Transverse colon (tissue), 4 donors: Measurements from ENCODE around the gene GPT2. TPM values are rescaled to one million over a fixed set of nuclear protein-coding genes. Genes with fewer than 3 reads are reported as not detected.

Experiments used
- DNase-seq: peaks from one replicate; pipeline ENCODE4 v3.0.0-alpha.2; 2019
- H3K27ac ChIP-seq, 4 donors: fragments of 200-600 bp; sonication (generic); 2 replicates each; pipeline ENCODE4 v1.5.1; 2016 to 2018; ENCODE audit warnings: inconsistent platforms in 4 of 4
- H3K27me3 ChIP-seq: fragments of 200-600 bp; sonication (generic); 2 replicates; pipeline ENCODE4 v1.5.1; 2017; ENCODE audit warnings: inconsistent platforms
- H3K36me3 ChIP-seq, 4 donors: fragments of 200-600 bp; sonication (generic); 2 replicates each; pipeline ENCODE4 v1.5.1; 2017 to 2019; ENCODE audit warnings: inconsistent platforms in 4 of 4
- H3K4me1 ChIP-seq, 4 donors: fragments of 200-600 bp; sonication (generic); 2 replicates each; pipeline ENCODE4 v1.5.1; 2017 to 2020; ENCODE audit warnings: inconsistent platforms in 4 of 4
- H3K4me3 ChIP-seq, 4 donors: fragments of 200-600 bp; sonication (generic); 1 replicate in 1 of 4; 2 replicates in 3 of 4; pipeline versions ENCODE4 v1.5.1 to v1.6.1; 2017 to 2019; ENCODE audit warnings: inconsistent platforms in 4 of 4
- H3K9me3 ChIP-seq, 2 donors: fragments of 200-600 bp; sonication (generic); 2 replicates each; pipeline ENCODE4 v1.5.1; 2017 to 2019; ENCODE audit warnings: inconsistent platforms in 2 of 2
- CTCF ChIP-seq, 5 experiments: fragments of 200-600 bp in 3 of 5; fragments of 450-650 bp in 2 of 5; sonication (generic) in 3 of 5; IDR thresholded peaks; 1 replicate in 2 of 5; 2 replicates in 3 of 5; pipeline ENCODE4 v1.5.1; 2016 to 2017; ENCODE audit warnings: antibody characterized with exemption in 5 of 5, inconsistent platforms in 3 of 5, mild to moderate bottlenecking in 2 of 5, moderate library complexity in 1 of 5
- EP300 ChIP-seq: sonication (generic); formaldehyde crosslinking; IDR thresholded peaks from one replicate; pipeline ENCODE4 v1.6.1; 2017; ENCODE audit warnings: antibody characterized with exemption, low read depth
- POLR2A ChIP-seq: fragments of 450-650 bp; IDR thresholded peaks from one replicate; pipeline ENCODE4 v1.6.1; 2016; ENCODE audit warnings: antibody characterized with exemption, mild to moderate bottlenecking, moderate library complexity
- POLR2AphosphoS5 ChIP-seq, 3 donors: sonication (generic); formaldehyde crosslinking; IDR thresholded peaks; one replicate each; pipeline ENCODE4 v1.6.1; 2016; ENCODE audit warnings: antibody characterized with exemption in 3 of 3
- WGBS, 2 donors: methylation state at CpG; one replicate each; pipeline ENCODE4 v1.1.5; 2018; ENCODE audit warnings: low coverage in 1 of 2; 5-methylcytosine and 5-hydroxymethylcytosine counted together
- in situ Hi-C, 4 donors: fragments of 200-750 bp; cut with MboI; loops; one replicate each; pipeline versions ENCODE4 v1.15.0 to v1.15.1; 2017; ENCODE audit warnings: low sequenced_read_pairs in 3 of 4, low pct_ligation_motif_present in 1 of 4, low pct_unique_long_range_greater_than_20kb in 1 of 4
- intact Hi-C: fragments of 100-400 bp; cut with DNase I; formaldehyde crosslinking; loops from one replicate; pipeline ENCODE4 v1.15.1; 2023; ENCODE audit warnings: low total_unique reads
- total RNA-seq, 4 donors: library from RNA; depleted of rRNA; stranded (reverse); fragments of >200 nt; gene quantifications; one replicate each; pipeline ENCODE4 v1.1.0, GENCODE V29; 2016

GPT2 gene
- total RNA-seq, 4 donors from 2014 or later = 10.9 to 29.5 (median 16.9) TPM

- in situ Hi-C loops (no loop called here), intact Hi-C loops (no loop called here)
- WGBS, 2 donors = 89% methylated on average over 8 of the region's 8 CpGs; no CpG with 5 or more reads in 1 of the 2 donors
- no peak for DNase-seq
- no peaks in the 10 kb centered on the region for H3K27me3 ChIP-seq
- TF ChIP-seq CTCF (IDR thresholded peaks at IDR 0.05) (no peak), POLR2AphosphoS5 (IDR thresholded peaks at IDR 0.05) (no peak), POLR2A (no peak), EP300 (no peak)
- H3K4me3 ChIP-seq = no peak overlapping the region
- H3K27ac ChIP-seq = no peak overlapping the region
- H3K4me1 ChIP-seq = peaks cover 0 to 20% (median 16%) of the 10 kb centered on the region in 4 donors
- H3K36me3 ChIP-seq = no peaks in the 10 kb centered on the region
- H3K9me3 ChIP-seq = no peaks in the 10 kb centered on the region
These were observed 17.5 kb downstream of the GPT2 start for GRCh38 chr16:46901709-46902108.

- Histone ChIP-seq H3K27ac (peak overlapping the region; percentile 61 to 78 (median 72)), H3K9me3 (no peaks in the 10 kb centered on the region), H3K27me3 (no peaks in the 10 kb centered on the region), H3K36me3 (no peaks in the 10 kb centered on the region), H3K4me1 (peaks cover 0 to 20% (median 16%) of the 10 kb centered on the region in 4 donors), H3K4me3 (no peak overlapping the region)
- WGBS, 2 donors = 56 to 57% methylated on average over 4 to 5 of the region's 5 CpGs
- intact Hi-C loops (no loop called here), in situ Hi-C loops (no loop called here)
- DNase-seq = peak; percentile 74
- TF ChIP-seq POLR2AphosphoS5 (IDR thresholded peaks at IDR 0.05) = no peak
- TF ChIP-seq EP300 = no peak
- TF ChIP-seq CTCF (IDR thresholded peaks at IDR 0.05) = no peak
These were observed 19.2 kb downstream of the GPT2 start for GRCh38 chr16:46903255-46903905.

- H3K27ac ChIP-seq = peak overlapping the region; percentile 61 to 78 (median 72)
- peaks cover 0 to 20% (median 16%) of the 10 kb centered on the region in 4 donors for H3K4me1 ChIP-seq
- in situ Hi-C loops = no loop called here
- WGBS, 2 donors = 77 to 84% methylated on average over 3 of the region's 3 CpGs
- H3K9me3 ChIP-seq = no peaks in the 10 kb centered on the region
- no peaks in the 10 kb centered on the region for H3K27me3 ChIP-seq
- H3K36me3 ChIP-seq = no peaks in the 10 kb centered on the region
- no peak overlapping the region for H3K4me3 ChIP-seq
- intact Hi-C loops = no loop called here
- DNase-seq = no peak
- TF ChIP-seq CTCF (IDR thresholded peaks at IDR 0.05) (no peak), POLR2A (no peak), EP300 (no peak), POLR2AphosphoS5 (IDR thresholded peaks at IDR 0.05) (no peak)
These were observed 20.3 kb downstream of the GPT2 start for GRCh38 chr16:46904471-46904870.

- TF ChIP-seq POLR2A (no peak), POLR2AphosphoS5 (IDR thresholded peaks at IDR 0.05) (no peak), EP300 (no peak), CTCF (IDR thresholded peaks at IDR 0.05) (no peak)
These were observed 22.3 kb downstream of the GPT2 start for GRCh38 chr16:46906360-46907060.

More at GRCh38 chr16:46906360-46907060, 22.3 kb downstream of the GPT2 start:
- Histone ChIP-seq H3K27ac (no peak overlapping the region), H3K36me3 (no peaks in the 10 kb centered on the region), H3K9me3 (no peaks in the 10 kb centered on the region), H3K27me3 (no peaks in the 10 kb centered on the region), H3K4me3 (no peak overlapping the region), H3K4me1 (peaks cover 0 to 20% (median 16%) of the 10 kb centered on the region in 4 donors)
- in situ Hi-C loops (no loop called here), intact Hi-C loops (no loop called here)
- 97% methylated on average over 5 to 12 of the region's 12 CpGs for WGBS, 2 donors
- no peak for DNase-seq
